HG03521 (cell line): ENCODE results near the gene ROR1.
"Not testable (repeated sequence)": the region's sequence is repeated elsewhere in the genome, so short reads cannot be mapped to it uniquely, and the experiment has no call there.

Source experiments
- ATAC-seq: cut with Tn5 transposase; IDR thresholded peaks from one replicate; pipeline ENCODE4 v1.9.1; 2021; ENCODE audit warnings: mild to moderate bottlenecking, moderate library complexity; ENCODE audit not compliant: unreplicated experiment

ROR1 gene

GRCh38 chr1:64082459-64082858, 308.6 kb downstream of the ROR1 start:
- ATAC-seq = no peak

- ATAC-seq = no peak
Observed at GRCh38 chr1:64084451-64084850, 310.6 kb downstream of the ROR1 start.

GRCh38 chr1:64087768-64088167, 314.0 kb downstream of the ROR1 start:
- ATAC-seq = no peak

GRCh38 chr1:64090436-64090835, 316.6 kb downstream of the ROR1 start:
- no peak for ATAC-seq

- ATAC-seq = no peak
Observed at GRCh38 chr1:64092851-64093371, 319.1 kb downstream of the ROR1 start.

GRCh38 chr1:64093941-64094340, 320.1 kb downstream of the ROR1 start:
- ATAC-seq = no peak

- ATAC-seq = no peak
Observed at GRCh38 chr1:64095832-64096231, 322.0 kb downstream of the ROR1 start.

GRCh38 chr1:64097859-64098258, 324.0 kb downstream of the ROR1 start:
- no peak for ATAC-seq

GRCh38 chr1:64098436-64098835, 324.6 kb downstream of the ROR1 start:
- no peak for ATAC-seq

- ATAC-seq = no peak
Observed at GRCh38 chr1:64098846-64099582, 325.2 kb downstream of the ROR1 start.

- no peak for ATAC-seq
Observed at GRCh38 chr1:64100791-64101190, 327.0 kb downstream of the ROR1 start.

GRCh38 chr1:64104585-64104984, 330.8 kb downstream of the ROR1 start:
- not testable (repeated sequence) for ATAC-seq

- ATAC-seq = no peak
Observed at GRCh38 chr1:64107118-64107519, 333.3 kb downstream of the ROR1 start.

GRCh38 chr1:64107632-64108031, 333.8 kb downstream of the ROR1 start:
- ATAC-seq = no peak

GRCh38 chr1:64110924-64111777, 337.3 kb downstream of the ROR1 start:
- no peak for ATAC-seq

GRCh38 chr1:64111787-64112186, 338.0 kb downstream of the ROR1 start:
- no peak for ATAC-seq

GRCh38 chr1:64112281-64112680, 338.5 kb downstream of the ROR1 start:
- no peak for ATAC-seq

- no peak for ATAC-seq
Observed at GRCh38 chr1:64114012-64114525, 340.3 kb downstream of the ROR1 start.

GRCh38 chr1:64116537-64116936, 342.7 kb downstream of the ROR1 start:
- no peak for ATAC-seq

- ATAC-seq = no peak
Observed at GRCh38 chr1:64117492-64117891, 343.7 kb downstream of the ROR1 start.

GRCh38 chr1:64121766-64122385, 348.1 kb downstream of the ROR1 start:
- no peak for ATAC-seq
